Activated CD8-positive, alpha-beta memory T cell treated with anti-CD3 and anti-CD28 coated beads, Interleukin-2, amount 10 ng/mL, durations not matched to agents 7 days and 5 days (primary cell): ENCODE measurements around the gene CEPT1. TPM values are rescaled to one million over a fixed set of nuclear protein-coding genes. Genes with fewer than 3 reads are reported as not detected.
A peak's percentile ranks its signal among the peaks of the same experiment; 100 is the strongest.

ENCODE experiments used
- ATAC-seq: fragments of 150-1000 bp; cut with Tn5 transposase; one replicate; pipeline ENCODE4 v1.10.0; 2021; ENCODE audit warnings: moderate library complexity
- CTCF ChIA-PET: fragments of 350-600 bp; sonication (Branson Sonifier 250); formaldehyde crosslinking; loops from one replicate; lab custom pipeline; 2021; ENCODE audit warnings: antibody characterized with exemption; lab: Charles Lee
- DNase-seq: peaks from one replicate; pipeline ENCODE4 v3.0.0-alpha.2; 2020
- H3K27ac Mint-ChIP-seq: one replicate; pipeline ENCODE4 v1.8.0; 2021; ENCODE audit warnings: mild to moderate bottlenecking, mixed read lengths
- H3K27me3 Mint-ChIP-seq: one replicate; pipeline ENCODE4 v1.8.0; 2021; ENCODE audit warnings: mixed read lengths
- H3K36me3 Mint-ChIP-seq: one replicate; pipeline ENCODE4 v1.8.0; 2021; ENCODE audit warnings: mild to moderate bottlenecking, mixed read lengths
- H3K4me1 Mint-ChIP-seq: one replicate; pipeline ENCODE4 v1.8.0; 2021; ENCODE audit warnings: mixed read lengths
- H3K4me3 Mint-ChIP-seq: one replicate; pipeline ENCODE4 v1.8.0; 2021; ENCODE audit warnings: mild to moderate bottlenecking, moderate library complexity, mixed read lengths
- H3K9me3 Mint-ChIP-seq: one replicate; pipeline ENCODE4 v1.8.0; 2022; ENCODE audit warnings: low read depth, mixed read lengths
- total RNA-seq, 2 experiments: library from RNA; stranded (reverse); gene quantifications; one replicate each; pipeline ENCODE4 v1.2.3, GENCODE V29; 2021

The CEPT1 gene
- total RNA-seq, 2 experiments from 2014 or later: 33.4 to 36.4 TPM

DNA sequence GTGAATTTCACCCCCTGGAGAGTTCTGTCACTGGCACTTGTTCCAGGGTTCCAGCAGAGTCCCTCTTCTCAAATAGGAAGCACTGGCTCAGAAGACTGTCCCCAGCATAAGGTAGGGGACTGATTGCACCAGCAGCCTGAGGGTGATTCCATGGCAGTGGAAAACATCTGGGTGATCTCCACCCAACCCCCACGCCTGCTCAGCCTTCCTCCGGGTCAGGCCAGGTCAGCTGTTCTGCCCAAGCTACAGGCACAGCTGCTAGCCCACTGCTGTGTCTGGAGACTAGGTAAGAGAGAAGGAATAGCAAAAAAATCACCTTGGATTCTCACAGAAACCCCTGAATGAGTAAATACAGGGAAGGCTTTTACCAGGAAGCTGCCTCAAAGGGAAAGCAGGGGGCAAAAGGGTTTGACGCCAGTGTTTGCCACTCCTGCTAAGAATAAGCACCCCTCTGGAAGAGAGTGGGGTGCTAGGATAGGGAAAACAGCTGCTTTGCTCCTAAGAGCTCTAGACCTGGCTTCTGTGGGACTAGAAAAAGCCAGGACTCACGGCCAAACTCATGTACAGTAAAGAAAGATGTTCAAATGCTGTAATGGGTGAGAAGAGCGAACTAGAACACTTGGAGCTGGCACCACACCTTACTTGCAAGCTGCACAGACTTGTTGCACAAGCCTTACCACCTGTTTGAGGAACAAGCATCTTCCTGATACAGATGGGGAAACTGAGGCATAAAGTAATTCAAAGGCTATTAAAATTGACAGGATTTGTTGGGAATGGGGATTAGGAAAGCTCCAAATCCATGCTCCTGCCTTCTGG lies 61.5 kb downstream of the CEPT1 start:
- Mint-ChIP-seq H3K4me1 (peaks cover 66% of the 10 kb centered on the region), H3K4me3 (peak overlapping the region; percentile 97), H3K27me3 (no peaks in the 10 kb centered on the region), H3K9me3 (no peaks in the 10 kb centered on the region), H3K27ac (peak overlapping the region; percentile 97), H3K36me3 (peaks cover 41% of the 10 kb centered on the region)
- no peak for ATAC-seq
- DNase-seq: no peak
- CTCF ChIA-PET: interaction anchor here (0.8 to 15.0 kb wide), 5 partner anchors 21 to 307 kb away, joined by 3 to 392 read pairs (median 3); partner anchors contain the start of genes CEPT1, CHI3L2 and DRAM2

DNA sequence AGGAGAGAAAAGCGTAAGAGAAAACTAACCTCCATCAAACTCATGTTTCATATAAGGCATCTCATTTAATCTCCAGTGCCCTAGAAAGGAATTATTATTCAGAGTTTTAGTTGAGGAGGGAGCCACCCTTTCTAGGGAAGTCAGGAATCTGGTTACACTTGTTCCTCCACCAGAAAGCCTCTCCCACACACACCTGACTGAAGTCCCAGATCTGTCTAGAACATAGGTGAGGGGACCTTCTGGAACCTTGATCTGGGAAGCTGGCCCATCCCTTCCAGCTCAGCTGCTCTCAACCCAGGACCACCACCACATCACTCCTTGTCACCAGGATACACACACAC lies 62.3 kb downstream of the CEPT1 start:
- no peak for DNase-seq
- H3K9me3 Mint-ChIP-seq: no peaks in the 10 kb centered on the region
- H3K27me3 Mint-ChIP-seq: no peaks in the 10 kb centered on the region
- CTCF ChIA-PET: interaction anchor here (1.1 to 15.0 kb wide), 2 partner anchors 20 to 67 kb away, joined by 3 to 392 read pairs; partner anchors contain the start of gene CHI3L2
- peaks cover 33% of the 10 kb centered on the region for H3K36me3 Mint-ChIP-seq
- H3K27ac Mint-ChIP-seq: peak overlapping the region; percentile 97
- no peak for ATAC-seq
- peaks cover 61% of the 10 kb centered on the region for H3K4me1 Mint-ChIP-seq
- peak overlapping the region; percentile 97 for H3K4me3 Mint-ChIP-seq

GRCh38 chr1:111202707-111203623 lies 62.9 kb downstream of the CEPT1 start:
- no peaks in the 10 kb centered on the region for H3K9me3 Mint-ChIP-seq
- CTCF ChIA-PET: interaction anchor here (0.6 to 15.0 kb wide), 3 partner anchors 19 to 197 kb away, joined by 3 to 392 read pairs (median 3); partner anchors contain the start of gene CHI3L2
- peaks cover 55% of the 10 kb centered on the region for H3K4me1 Mint-ChIP-seq
- no peaks in the 10 kb centered on the region for H3K27me3 Mint-ChIP-seq
- ATAC-seq: no peak
- H3K36me3 Mint-ChIP-seq: peaks cover 26% of the 10 kb centered on the region
- no peak for DNase-seq
- peak overlapping the region; percentile 97 for H3K4me3 Mint-ChIP-seq
- H3K27ac Mint-ChIP-seq: peak overlapping the region; percentile 97

GRCh38 chr1:111203681-111204200 lies 63.7 kb downstream of the CEPT1 start:
- ATAC-seq: peak; percentile 32
- CTCF ChIA-PET: interaction anchor here (0.6 to 15.0 kb wide), 2 partner anchors 18 to 196 kb away, joined by 3 to 392 read pairs; partner anchors contain the start of gene CHI3L2
- Mint-ChIP-seq H3K4me3 (peak overlapping the region; percentile 97), H3K4me1 (peaks cover 57% of the 10 kb centered on the region), H3K36me3 (peaks cover 19% of the 10 kb centered on the region), H3K27me3 (no peaks in the 10 kb centered on the region), H3K9me3 (no peaks in the 10 kb centered on the region), H3K27ac (peak overlapping the region; percentile 97)
- peak; percentile 94 for DNase-seq

DNA sequence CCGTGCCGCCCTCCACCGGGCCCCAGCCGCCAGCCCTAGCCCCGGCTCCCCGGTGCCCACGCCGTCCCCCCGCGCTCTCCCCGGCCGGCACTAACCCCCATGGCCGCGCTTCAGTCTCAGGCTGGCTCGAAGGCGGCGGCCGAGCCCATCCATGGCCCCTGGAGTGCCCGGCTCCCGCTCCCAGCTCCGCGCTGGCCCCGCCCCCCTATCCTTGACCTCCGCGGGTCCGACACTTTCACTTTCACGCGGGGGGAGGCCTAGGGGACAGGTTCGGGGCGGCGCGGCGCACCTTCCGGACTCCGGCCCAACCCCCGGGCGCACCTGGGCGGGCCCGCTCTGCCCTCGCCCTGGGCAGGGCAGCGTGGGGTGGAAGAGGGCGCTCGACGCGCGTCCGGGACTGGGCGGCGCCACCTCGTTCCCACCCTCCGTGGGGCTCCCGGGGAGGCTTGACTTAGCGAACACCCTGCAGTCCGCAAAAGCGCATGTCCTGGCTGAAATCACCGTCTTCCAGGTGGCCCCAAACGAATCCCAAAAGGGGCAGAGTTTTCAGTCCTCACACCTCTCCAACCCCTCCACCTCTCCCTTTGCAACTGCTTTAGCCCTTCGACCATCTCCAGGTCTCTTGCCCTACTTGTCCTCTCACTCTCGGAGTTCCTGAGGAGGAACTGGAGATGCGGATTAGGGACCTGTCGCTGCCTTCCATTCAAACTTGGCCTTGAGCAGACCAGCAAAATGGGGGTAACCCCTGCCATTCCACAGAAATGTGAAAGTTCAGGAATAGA lies 64.4 kb downstream of the CEPT1 start:
- DNase-seq: peak; percentile 78
- peak overlapping the region; percentile 97 for H3K27ac Mint-ChIP-seq

DNA sequence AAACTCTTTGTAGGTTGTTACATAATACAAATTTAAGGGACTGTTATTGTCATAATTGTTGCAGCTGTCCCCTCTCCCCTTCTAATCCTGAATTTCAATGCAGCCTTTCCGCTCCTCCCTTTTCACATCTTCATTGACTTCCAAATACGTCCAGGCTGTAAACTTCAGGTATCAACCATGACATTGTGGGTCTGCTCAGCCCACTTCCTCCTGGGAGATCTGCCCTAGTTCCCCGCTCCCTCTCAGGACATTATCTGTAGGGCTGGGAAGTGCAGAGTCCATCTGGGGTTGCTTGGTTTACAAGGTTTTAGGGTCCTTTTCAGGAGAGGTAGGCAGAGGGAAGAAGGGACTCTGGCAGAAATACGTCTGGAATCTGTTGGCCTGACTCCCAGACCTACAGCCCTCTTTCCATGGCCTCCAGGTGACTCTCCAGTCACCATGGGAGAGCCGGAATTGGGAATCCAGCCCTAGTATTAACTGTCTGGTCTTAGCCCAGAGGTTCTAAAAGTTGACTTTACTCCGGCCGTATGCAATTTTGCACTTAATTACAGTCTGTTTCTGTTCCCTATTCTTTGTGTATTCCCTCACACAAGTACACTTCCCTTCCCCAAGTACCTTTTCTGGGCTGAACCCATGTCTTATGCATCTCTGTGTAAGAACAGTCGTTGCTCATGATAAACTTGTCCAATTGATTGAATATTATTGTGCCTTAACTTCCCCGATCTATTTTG lies 65.1 kb downstream of the CEPT1 start:
- Mint-ChIP-seq H3K4me1 (peaks cover 55% of the 10 kb centered on the region), H3K4me3 (peak overlapping the region; percentile 97), H3K36me3 (peaks cover 6% of the 10 kb centered on the region), H3K9me3 (no peaks in the 10 kb centered on the region), H3K27me3 (no peaks in the 10 kb centered on the region), H3K27ac (peak overlapping the region; percentile 75)
- no peak for DNase-seq
- CTCF ChIA-PET: interaction anchor here (15.0 kb wide), 1 partner anchor 17 kb away, joined by 392 read pairs; the partner anchor contains the start of gene CHI3L2
- no peak for ATAC-seq

More for the DNA sequence above, 64.4 kb downstream of the CEPT1 start:
- Mint-ChIP-seq H3K36me3 (peaks cover 13% of the 10 kb centered on the region), H3K4me3 (peak overlapping the region; percentile 97), H3K4me1 (peaks cover 57% of the 10 kb centered on the region), H3K27me3 (no peaks in the 10 kb centered on the region), H3K9me3 (no peaks in the 10 kb centered on the region)
- ATAC-seq: peak; percentile 64
- CTCF ChIA-PET: interaction anchor here (15.0 kb wide), 1 partner anchor 18 kb away, joined by 392 read pairs; the partner anchor contains the start of gene CHI3L2

DNA sequence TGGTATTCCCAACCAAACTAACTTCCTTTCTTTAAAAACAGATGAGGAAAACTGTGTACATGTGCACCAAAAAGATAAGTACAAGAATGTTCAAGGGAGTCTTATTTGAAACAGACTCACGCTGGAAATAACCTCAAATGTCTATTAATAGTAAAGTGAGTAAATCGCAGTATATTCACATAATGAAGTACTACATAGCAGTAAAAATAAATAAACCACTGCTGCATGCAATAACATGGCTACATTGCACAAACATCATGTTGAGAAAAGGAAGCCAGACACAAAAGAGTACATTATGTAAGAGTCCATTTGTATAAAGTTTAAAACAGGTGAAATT lies 65.7 kb downstream of the CEPT1 start:
- CTCF ChIA-PET: interaction anchor here (1.2 kb wide), 1 partner anchor 24 kb away, joined by 3 read pairs; no protein-coding TSS in a partner anchor
- H3K4me3 Mint-ChIP-seq: no peak overlapping the region
- DNase-seq (no peak), ATAC-seq (no peak)
- H3K9me3 Mint-ChIP-seq: no peaks in the 10 kb centered on the region
- H3K4me1 Mint-ChIP-seq: peaks cover 52% of the 10 kb centered on the region
- H3K27ac Mint-ChIP-seq: no peak overlapping the region
- no peaks in the 10 kb centered on the region for H3K27me3 Mint-ChIP-seq
- peaks cover under 1% of the 10 kb centered on the region for H3K36me3 Mint-ChIP-seq

DNA sequence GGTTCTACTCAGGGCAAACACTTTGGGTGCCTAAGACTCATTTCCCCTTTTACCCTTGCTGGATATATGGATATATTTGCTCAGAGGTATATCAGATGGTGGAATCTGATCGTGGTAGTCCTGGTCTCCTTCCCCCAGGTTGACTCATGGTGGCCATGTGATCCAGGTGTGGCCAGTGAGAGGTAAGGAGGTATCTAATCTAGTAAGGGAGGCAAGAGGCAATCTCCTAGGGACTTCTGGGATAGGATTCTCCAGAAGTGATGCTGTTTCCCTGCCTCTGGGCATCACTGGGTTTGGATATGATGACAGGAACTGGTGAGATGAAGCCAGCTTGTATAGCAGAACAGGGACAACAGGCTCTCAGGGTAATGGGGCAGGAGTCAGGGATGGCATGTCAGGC lies 68.9 kb downstream of the CEPT1 start:
- CTCF ChIA-PET: interaction anchor here (1.3 kb wide), 1 partner anchor 10 kb away, joined by 3 read pairs; no protein-coding TSS in a partner anchor
- H3K27ac Mint-ChIP-seq: no peak overlapping the region
- no peak overlapping the region for H3K4me3 Mint-ChIP-seq
- no peaks in the 10 kb centered on the region for H3K27me3 Mint-ChIP-seq
- DNase-seq (no peak), ATAC-seq (no peak)
- no peaks in the 10 kb centered on the region for H3K36me3 Mint-ChIP-seq
- H3K4me1 Mint-ChIP-seq: peaks cover 42% of the 10 kb centered on the region
- no peaks in the 10 kb centered on the region for H3K9me3 Mint-ChIP-seq

- DNase-seq: no peak
- Mint-ChIP-seq H3K4me1 (peaks cover 48% of the 10 kb centered on the region), H3K27ac (no peak overlapping the region)
These were observed 69.6 kb downstream of the CEPT1 start for GRCh38 chr1:111209622-111210021.

DNA sequence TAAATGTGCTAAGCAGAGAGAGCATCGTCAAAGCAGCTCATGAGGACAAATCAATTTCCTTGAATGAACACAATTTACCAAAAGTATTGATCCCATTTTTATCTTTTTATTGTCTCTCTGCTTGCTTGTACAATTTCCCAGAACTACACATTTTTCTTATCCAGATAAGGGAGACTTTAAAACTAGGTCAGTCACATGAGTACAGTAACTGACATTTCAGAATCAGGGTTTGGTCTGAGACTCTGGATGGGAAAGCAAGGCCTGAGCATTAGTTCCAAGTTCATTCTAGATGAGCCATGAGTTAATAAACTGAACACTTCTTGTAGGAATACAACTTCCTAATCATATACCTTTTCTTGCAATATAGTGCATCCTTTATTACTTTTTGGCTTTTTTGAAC lies 71.9 kb downstream of the CEPT1 start:
- H3K4me1 Mint-ChIP-seq: peaks cover 52% of the 10 kb centered on the region

More at GRCh38 chr1:111209622-111210021, 69.6 kb downstream of the CEPT1 start:
- Mint-ChIP-seq H3K27me3 (no peaks in the 10 kb centered on the region), H3K4me3 (no peak overlapping the region), H3K36me3 (no peaks in the 10 kb centered on the region), H3K9me3 (no peaks in the 10 kb centered on the region)
- ATAC-seq: no peak
- CTCF ChIA-PET: interaction anchor here (1.3 kb wide), 1 partner anchor 10 kb away, joined by 3 read pairs; no protein-coding TSS in a partner anchor

DNA sequence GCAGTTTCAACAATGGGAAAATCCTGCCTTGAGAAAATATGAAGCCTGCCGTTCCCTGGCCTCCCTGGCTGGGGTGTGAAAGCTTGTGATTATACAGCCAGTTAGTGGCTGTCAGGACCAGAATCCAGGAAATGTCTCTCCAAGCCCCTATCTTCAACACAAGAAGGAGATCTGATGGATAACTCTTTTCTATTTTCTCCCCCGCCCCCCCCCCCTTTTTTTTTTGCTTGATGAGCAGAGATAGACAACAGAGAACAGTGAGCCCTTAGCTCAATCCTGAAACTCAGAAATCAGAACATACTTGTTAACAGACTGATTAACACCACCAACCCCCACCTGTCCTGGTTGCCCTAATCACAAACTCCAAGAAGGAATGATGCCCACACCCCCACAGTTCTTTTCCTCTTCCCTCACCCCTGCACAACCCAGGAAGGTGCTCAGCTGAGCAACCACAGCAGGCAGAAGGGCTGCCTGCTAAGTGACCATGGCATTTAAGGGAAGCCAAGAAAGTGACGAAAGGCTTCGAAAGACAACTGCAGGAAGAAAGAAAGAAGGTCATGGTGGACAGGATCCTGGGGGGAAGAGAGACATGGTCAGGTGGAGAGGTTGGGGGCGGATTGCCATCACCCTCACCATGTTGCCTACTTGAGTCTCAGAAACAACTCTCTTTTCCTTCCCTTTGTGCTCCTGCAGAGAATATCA lies 72.8 kb downstream of the CEPT1 start:
- peaks cover 60% of the 10 kb centered on the region for H3K4me1 Mint-ChIP-seq
- CTCF ChIA-PET: interaction anchor here (20.1 kb wide), 1 partner anchor 15 kb away, joined by 392 read pairs; the partner anchor contains the start of gene DENND2D
- peak overlapping the region; percentile 91 for H3K27ac Mint-ChIP-seq
- H3K36me3 Mint-ChIP-seq: no peaks in the 10 kb centered on the region
- no peaks in the 10 kb centered on the region for H3K9me3 Mint-ChIP-seq
- no peaks in the 10 kb centered on the region for H3K27me3 Mint-ChIP-seq
- no peak for ATAC-seq
- H3K4me3 Mint-ChIP-seq: no peak overlapping the region
- no peak for DNase-seq

More for the DNA sequence above, 71.9 kb downstream of the CEPT1 start:
- H3K9me3 Mint-ChIP-seq: no peaks in the 10 kb centered on the region
- no peaks in the 10 kb centered on the region for H3K27me3 Mint-ChIP-seq
- H3K27ac Mint-ChIP-seq: no peak overlapping the region
- ATAC-seq (no peak), DNase-seq (peak; percentile 5)
- CTCF ChIA-PET: interaction anchor here (20.1 kb wide), 1 partner anchor 14 kb away, joined by 392 read pairs; the partner anchor contains the start of gene DENND2D
- H3K36me3 Mint-ChIP-seq: no peaks in the 10 kb centered on the region
- no peak overlapping the region for H3K4me3 Mint-ChIP-seq
